HG02642 (cell line): ENCODE results near the gene OR52E6.

Source experiments
- ATAC-seq: cut with Tn5 transposase; IDR thresholded peaks from one replicate; pipeline ENCODE4 v1.9.1; 2021; ENCODE audit warnings: mild to moderate bottlenecking; ENCODE audit not compliant: unreplicated experiment, poor library complexity

The OR52E6 gene

GRCh38 chr11:5807580-5807979 lies 34.1 kb downstream of the OR52E6 start:
- no peak for ATAC-seq

- ATAC-seq: no peak
Measured at GRCh38 chr11:5803982-5804381, 37.7 kb downstream of the OR52E6 start.

- ATAC-seq: no peak
Measured at GRCh38 chr11:5796541-5796940, 45.2 kb downstream of the OR52E6 start.

GRCh38 chr11:5791165-5791564 lies 50.5 kb downstream of the OR52E6 start, which contains the start of gene OR52N1:
OR52N1 (minus strand) TSS chr11:5791265; CDS start chr11:5788816, 2,449 bp downstream.
- ATAC-seq: no peak
